Mesenchymal stem cell (in vitro differentiated cells and primary cell): ENCODE measurements around the gene EEF1AKMT1.

Experiments used
- DNase-seq: peaks from one replicate; pipeline ENCODE4 v3.0.0-alpha.2; 2013
- H2AFZ ChIP-seq: one replicate; pipeline ENCODE4 v1.6.1; 2013; ENCODE audit warnings: low read depth, mild to moderate bottlenecking, control low read depth, inconsistent platforms, low read length, moderate library complexity
- H2AK5ac ChIP-seq: 2 replicates; pipeline ENCODE4 v1.6.1; 2013; ENCODE audit warnings: low read length, moderate library complexity, mild to moderate bottlenecking, inconsistent platforms; ENCODE audit not compliant: severe bottlenecking
- H2BK120ac ChIP-seq: one replicate; pipeline ENCODE4 v1.6.1; 2013; ENCODE audit warnings: low read depth, mild to moderate bottlenecking, inconsistent platforms, low read length, moderate library complexity
- H2BK12ac ChIP-seq, 2 experiments: one replicate each; pipeline ENCODE4 v1.6.1; 2013; ENCODE audit warnings: inconsistent platforms in 2 of 2, low read length in 2 of 2, mild to moderate bottlenecking in 2 of 2, moderate library complexity in 2 of 2, control low read depth in 1 of 2
- H2BK15ac ChIP-seq: one replicate; pipeline ENCODE4 v1.6.1; 2013; ENCODE audit warnings: mild to moderate bottlenecking, low read depth, inconsistent platforms; ENCODE audit not compliant: poor library complexity, severe bottlenecking
- H2BK5ac ChIP-seq: 2 replicates; pipeline ENCODE4 v1.6.1; 2013; ENCODE audit warnings: low read depth, mild to moderate bottlenecking, low read length, control low read depth, inconsistent platforms; ENCODE audit not compliant: poor library complexity, severe bottlenecking
- H3K14ac ChIP-seq, 2 experiments: one replicate each; pipeline ENCODE4 v1.6.1; 2013; ENCODE audit warnings: inconsistent platforms in 2 of 2, low read length in 2 of 2, control low read depth in 1 of 2, mild to moderate bottlenecking in 1 of 2, moderate library complexity in 1 of 2
- H3K18ac ChIP-seq, 2 experiments: one replicate each; pipeline ENCODE4 v1.6.1; 2013; ENCODE audit warnings: inconsistent platforms in 2 of 2, low read length in 2 of 2, control low read depth in 1 of 2, low read depth in 1 of 2, mild to moderate bottlenecking in 1 of 2
- H3K23ac ChIP-seq, 2 experiments: one replicate each; pipeline ENCODE4 v1.6.1; 2013; ENCODE audit warnings: inconsistent platforms in 2 of 2, low read length in 2 of 2, mild to moderate bottlenecking in 2 of 2, moderate library complexity in 2 of 2, control low read depth in 1 of 2
- H3K27ac ChIP-seq: 2 replicates; pipeline ENCODE4 v1.5.1; 2013; ENCODE audit warnings: mild to moderate bottlenecking, moderate library complexity, low read length, control low read depth, inconsistent platforms; ENCODE audit not compliant: poor library complexity, severe bottlenecking
- H3K27me3 ChIP-seq, 2 experiments: 2 replicates each; pipeline versions ENCODE4 v1.6.1 to v1.7.0; 2013; ENCODE audit warnings: low read length in 2 of 2, mild to moderate bottlenecking in 2 of 2, moderate library complexity in 2 of 2, control low read depth in 1 of 2, inconsistent platforms in 1 of 2; ENCODE audit not compliant: control insufficient read depth in 1 of 2, insufficient read depth in 1 of 2
- H3K36me3 ChIP-seq, 2 experiments: 2 replicates each; pipeline versions ENCODE4 v1.6.1 to v1.7.0; 2013; ENCODE audit warnings: low read length in 2 of 2, control low read depth in 1 of 2, inconsistent platforms in 1 of 2, low read depth in 1 of 2, mild to moderate bottlenecking in 1 of 2; ENCODE audit not compliant: insufficient read depth in 2 of 2, control insufficient read depth in 1 of 2
- H3K4ac ChIP-seq, 2 experiments: one replicate each; pipeline ENCODE4 v1.6.1; 2013; ENCODE audit warnings: inconsistent platforms in 2 of 2, low read length in 2 of 2, mild to moderate bottlenecking in 2 of 2, moderate library complexity in 2 of 2, control low read depth in 1 of 2, low read depth in 1 of 2
- H3K4me1 ChIP-seq: 2 replicates; pipeline ENCODE4 v1.6.1; 2013; ENCODE audit warnings: low read depth, low read length, control low read depth; ENCODE audit not compliant: control insufficient read depth, insufficient read depth
- H3K4me2 ChIP-seq: 2 replicates; pipeline ENCODE4 v1.6.1; 2013; ENCODE audit warnings: low read length, mild to moderate bottlenecking, inconsistent platforms; ENCODE audit not compliant: poor library complexity, severe bottlenecking
- H3K4me3 ChIP-seq, 2 experiments: 2 replicates each; pipeline versions ENCODE4 v1.5.1 to v1.7.0; 2013; ENCODE audit warnings: low read length in 2 of 2, mild to moderate bottlenecking in 2 of 2, control low read depth in 1 of 2, low read depth in 1 of 2; ENCODE audit not compliant: insufficient read depth in 1 of 2
- H3K79me1 ChIP-seq: replicated peaks from 2 replicates; pipeline ENCODE4 v1.6.1; 2013; ENCODE audit warnings: mild to moderate bottlenecking, control low read depth, low read length, inconsistent platforms; ENCODE audit not compliant: poor library complexity, severe bottlenecking
- H3K9ac ChIP-seq: 2 replicates; pipeline ENCODE4 v1.7.0; 2013; ENCODE audit warnings: mild to moderate bottlenecking, low read length, moderate library complexity
- H3K9me3 ChIP-seq: 2 replicates; pipeline ENCODE4 v1.7.0; 2013; ENCODE audit warnings: mild to moderate bottlenecking, low read length; ENCODE audit not compliant: control insufficient read depth
- H4K8ac ChIP-seq: one replicate; pipeline ENCODE4 v1.6.1; 2013; ENCODE audit warnings: inconsistent platforms, mild to moderate bottlenecking, low read length, moderate library complexity
- H4K91ac ChIP-seq: one replicate; pipeline ENCODE4 v1.6.1; 2013; ENCODE audit warnings: mild to moderate bottlenecking, low read length, inconsistent platforms
- WGBS: methylation state at CpG from one replicate; pipeline ENCODE4 v1.1.7; 2013; ENCODE audit warnings: mixed read lengths; 5-methylcytosine and 5-hydroxymethylcytosine counted together

The EEF1AKMT1 gene

GRCh38 chr13:20679879-20680278 lies 93.9 kb downstream of the EEF1AKMT1 start:
- Histone ChIP-seq H2BK15ac (no peak overlapping the region), H3K27me3 (peaks cover 0 to 30% of the 10 kb centered on the region in 2 experiments), H2AK5ac (no peak overlapping the region), H2AFZ (no peak overlapping the region), H3K4ac (no peak overlapping the region), H3K9ac (no peak overlapping the region), H2BK12ac (no peak overlapping the region), H3K36me3 (peaks cover 3 to 7% of the 10 kb centered on the region in 2 experiments), H4K91ac (no peak overlapping the region), H3K4me1 (no peaks in the 10 kb centered on the region), H2BK5ac (no peak overlapping the region), H3K79me1 (no peaks in the 10 kb centered on the region), H3K4me2 (no peak overlapping the region), H3K27ac (no peak overlapping the region), H3K23ac (no peak overlapping the region), H3K14ac (no peak overlapping the region), H4K8ac (no peak overlapping the region), H2BK120ac (no peak overlapping the region), H3K4me3 (no peak overlapping the region), H3K9me3 (no peaks in the 10 kb centered on the region), H3K18ac (no peak overlapping the region)
- DNase-seq: no peak
- WGBS: 100% methylated on average over 1 of the region's 3 CpGs
